HL-60 (cell line): Measurements from ENCODE around the gene ATF6.

Experiments used
- DNase-seq, 2 experiments: peaks; one replicate each; pipeline ENCODE4 v3.0.0-alpha.2; 2010 to 2020; ENCODE audit warnings: low read depth in 1 of 2, low spot score in 1 of 2
- H3K27ac ChIP-seq: fragments of 250-450 bp; sonication (Bioruptor Pico); replicated peaks from 2 replicates; pipeline ENCODE4 v1.5.1; 2020; ENCODE audit warnings: mild to moderate bottlenecking, moderate library complexity
- H3K27me3 ChIP-seq: fragments of 250-450 bp; sonication (Bioruptor Pico); 2 replicates; pipeline ENCODE4 v1.5.1; 2021; ENCODE audit warnings: mild to moderate bottlenecking, moderate library complexity; ENCODE audit not compliant: insufficient read depth, poor library complexity, severe bottlenecking
- H3K4me3 ChIP-seq: replicated peaks from 2 replicates; pipeline ENCODE4 v1.5.1; 2011; ENCODE audit warnings: mild to moderate bottlenecking, control low read depth, low read length; ENCODE audit not compliant: insufficient read depth
- CTCF ChIP-seq: IDR thresholded peaks from one replicate; pipeline ENCODE4 v1.5.1; 2011; ENCODE audit warnings: low read length, control low read depth, inconsistent platforms; ENCODE audit not compliant: insufficient read depth
- GABPA ChIP-seq: IDR thresholded peaks from 2 replicates; pipeline ENCODE4 v1.6.1; 2012; ENCODE audit warnings: low read depth
- POLR2AphosphoS5 ChIP-seq: IDR thresholded peaks from 2 replicates; pipeline ENCODE4 v1.6.1; 2012; ENCODE audit warnings: low read depth
- REST ChIP-seq: IDR thresholded peaks from 2 replicates; pipeline ENCODE4 v1.6.1; 2012; ENCODE audit warnings: low read depth; ENCODE audit not compliant: insufficient replicate concordance
- SPI1 ChIP-seq: IDR thresholded peaks from 2 replicates; pipeline ENCODE4 v1.6.1; 2012; ENCODE audit warnings: low read depth, mild to moderate bottlenecking, borderline replicate concordance

Gene ATF6

GRCh38 chr1:161868832-161869231 lies 102.7 kb downstream of the ATF6 start:
- TF ChIP-seq CTCF (no peak), SPI1 (no peak), REST (no peak), POLR2AphosphoS5 (no peak), GABPA (no peak)
- Histone ChIP-seq H3K4me3 (no peak overlapping the region), H3K27me3 (no peaks in the 10 kb centered on the region), H3K27ac (no peak overlapping the region)
- DNase-seq: no peak

GRCh38 chr1:161869291-161869690 lies 103.2 kb downstream of the ATF6 start:
- no peaks in the 10 kb centered on the region for H3K27me3 ChIP-seq

GRCh38 chr1:161872506-161872905 lies 106.4 kb downstream of the ATF6 start:
- H3K4me3 ChIP-seq: no peak overlapping the region
- H3K27me3 ChIP-seq: no peaks in the 10 kb centered on the region
- TF ChIP-seq REST: no peak
- no peak for TF ChIP-seq GABPA
- no peak for TF ChIP-seq POLR2AphosphoS5
- no peak for TF ChIP-seq SPI1
- no peak for TF ChIP-seq CTCF
- no peak overlapping the region for H3K27ac ChIP-seq
- DNase-seq: no peak

More at GRCh38 chr1:161869291-161869690, 103.2 kb downstream of the ATF6 start:
- Histone ChIP-seq H3K4me3 (no peak overlapping the region), H3K27ac (no peak overlapping the region)
- TF ChIP-seq CTCF (no peak), POLR2AphosphoS5 (no peak), SPI1 (no peak), GABPA (no peak), REST (no peak)
- no peak for DNase-seq
